HepG2 (cell line): ENCODE data around the gene PDZD7. TPM values are rescaled to one million over a fixed set of nuclear protein-coding genes. Genes with fewer than 3 reads are reported as not detected.

Experiments used
- BCL3 ChIP-seq: sonication (generic); formaldehyde crosslinking; IDR thresholded peaks from 2 replicates; pipeline ENCODE4 v1.5.1; 2020; ENCODE audit warnings: mild to moderate bottlenecking, missing genetic modification reagents, moderate library complexity
- BCL6 ChIP-seq: IDR thresholded peaks from 2 replicates; pipeline ENCODE4 v1.6.1; 2016; ENCODE audit warnings: missing genetic modification reagents, missing compliant biosample characterization
- CERS6 ChIP-seq: sonication (generic); formaldehyde crosslinking; IDR thresholded peaks from 2 replicates; pipeline ENCODE4 v1.5.0; 2020; ENCODE audit warnings: missing genetic modification reagents
- EED ChIP-seq: sonication (generic); formaldehyde crosslinking; IDR thresholded peaks from 2 replicates; pipeline ENCODE4 v1.5.0; 2020; ENCODE audit warnings: mild to moderate bottlenecking, missing genetic modification reagents
- ISL2 ChIP-seq: sonication (generic); formaldehyde crosslinking; IDR thresholded peaks from 2 replicates; pipeline ENCODE4 v1.5.0; 2020; ENCODE audit warnings: missing genetic modification reagents
- MAFF ChIP-seq: IDR thresholded peaks from 2 replicates; pipeline ENCODE4 v1.6.1; 2011; ENCODE audit warnings: low read depth, low read length, improper control_type of control experiment
- NBN ChIP-seq: fragments of 450-650 bp; conservative IDR thresholded peaks from 2 replicates; pipeline ENCODE4 v1.6.1; 2017
- NFYC ChIP-seq: IDR thresholded peaks from 2 replicates; pipeline ENCODE4 v1.6.1; 2016; ENCODE audit warnings: missing genetic modification reagents, missing compliant biosample characterization
- RBM39 ChIP-seq: fragments of 200-400 bp; formaldehyde crosslinking; IDR thresholded peaks from one replicate; pipeline ENCODE4 v1.6.1; 2018; ENCODE audit warnings: antibody characterized with exemption, mild to moderate bottlenecking, low read depth, low read length; ENCODE audit not compliant: poor library complexity, severe bottlenecking
- SETDB1 ChIP-seq: sonication (generic); formaldehyde crosslinking; IDR thresholded peaks from 2 replicates; pipeline ENCODE4 v1.5.1; 2020; ENCODE audit warnings: missing genetic modification reagents, mild to moderate bottlenecking, borderline replicate concordance
- SIN3B ChIP-seq: fragments of 150-350 bp; IDR thresholded peaks from 2 replicates; pipeline ENCODE4 v1.6.1; 2014; ENCODE audit warnings: low read length
- SIX1 ChIP-seq: sonication (generic); formaldehyde crosslinking; IDR thresholded peaks from 2 replicates; pipeline ENCODE4 v1.4.0; 2020; ENCODE audit warnings: missing genetic modification reagents, borderline replicate concordance
- SMARCE1 ChIP-seq: fragments of 450-650 bp; IDR thresholded peaks from 2 replicates; pipeline ENCODE4 v1.6.1; 2017; ENCODE audit warnings: borderline replicate concordance
- SMYD3 ChIP-seq: sonication (generic); formaldehyde crosslinking; IDR thresholded peaks from 2 replicates; pipeline ENCODE4 v1.8.1; 2023; ENCODE audit warnings: mild to moderate bottlenecking, missing genetic modification reagents
- ZBTB44 ChIP-seq: sonication (generic); formaldehyde crosslinking; IDR thresholded peaks from 2 replicates; pipeline ENCODE4 v1.4.0; 2020; ENCODE audit warnings: missing genetic modification reagents
- ZBTB7B ChIP-seq: sonication (generic); formaldehyde crosslinking; IDR thresholded peaks from 2 replicates; pipeline ENCODE4 v1.4.0; 2020; ENCODE audit warnings: missing genetic modification reagents
- ZC3H13 ChIP-seq: sonication (generic); formaldehyde crosslinking; IDR thresholded peaks from 2 replicates; pipeline ENCODE4 v1.8.1; 2023; ENCODE audit warnings: mild to moderate bottlenecking, missing genetic modification reagents, moderate library complexity
- ZC3H4 ChIP-seq: sonication (generic); formaldehyde crosslinking; IDR thresholded peaks from 2 replicates; pipeline ENCODE4 v1.4.0; 2020; ENCODE audit warnings: missing genetic modification reagents, borderline replicate concordance
- ZFP1 ChIP-seq: IDR thresholded peaks from 2 replicates; pipeline ENCODE4 v1.6.1; 2016
- ZFP91 ChIP-seq: sonication (generic); formaldehyde crosslinking; IDR thresholded peaks from 2 replicates; pipeline ENCODE4 v1.9.0; 2022; ENCODE audit warnings: missing genetic modification reagents, mild to moderate bottlenecking, borderline replicate concordance
- ZNF350 ChIP-seq: sonication (generic); formaldehyde crosslinking; IDR thresholded peaks from 2 replicates; pipeline ENCODE4 v1.4.0; 2020; ENCODE audit warnings: mild to moderate bottlenecking, low read depth, missing genetic modification reagents, borderline replicate concordance
- ZNF496 ChIP-seq: sonication (generic); formaldehyde crosslinking; IDR thresholded peaks from 2 replicates; pipeline ENCODE4 v1.8.1; 2023; ENCODE audit warnings: mild to moderate bottlenecking, moderate library complexity, missing genetic modification reagents; ENCODE audit not compliant: insufficient replicate concordance
- ZNF619 ChIP-seq: sonication (generic); formaldehyde crosslinking; IDR thresholded peaks from 2 replicates; pipeline ENCODE4 v1.4.0; 2020; ENCODE audit warnings: mild to moderate bottlenecking, missing genetic modification reagents
- ZNF766 ChIP-seq: sonication (generic); formaldehyde crosslinking; IDR thresholded peaks from 2 replicates; pipeline ENCODE4 v1.5.0; 2020; ENCODE audit warnings: missing genetic modification reagents, borderline replicate concordance
- polyA plus RNA-seq, 8 experiments: library from polyadenylated mRNA; depleted of rRNA in 3 of 8; stranded (reverse) in 7 of 8; unstranded in 1 of 8; fragments of >200 nt; fragmentation: Illumina TruSeq in 4 of 8; extraction: Trizol in 4 of 8; gene quantifications; 2 replicates each; pipeline versions ENCODE4 v1.2.1 to v1.2.3, GENCODE V29; 2011 to 2016; ENCODE audit warnings: low read depth in 4 of 8, missing spikeins in 1 of 8, mixed read lengths in 1 of 8; ENCODE audit not compliant: insufficient read depth in 1 of 8
- total RNA-seq, 5 experiments: library from RNA; depleted of rRNA; stranded (reverse); fragments of >200 nt; fragmentation: Illumina TruSeq; extraction: Trizol; gene quantifications; 2 replicates each; pipeline ENCODE4 v1.2.3, GENCODE V29; 2016; ENCODE audit warnings: low read depth in 1 of 5

Gene PDZD7
- total and polyA plus RNA-seq, 2 of the 13 experiments (the other 11 are each of a cell fraction or from before 2014, with no cell fraction given) = 0.58 to 0.73 TPM

GRCh38 chr10:101066146-101066895, 35.4 kb upstream of the PDZD7 start (continued):
- peak; percentile 30; the same call in 1 of the 2 replicates for TF ChIP-seq ZBTB44 (CRISPR knock-in tag)
- TF ChIP-seq NBN = no peak
- TF ChIP-seq SMYD3 (CRISPR knock-in tag) = 0 out of 2 replicates have a peak, but pooled peaks have one; percentile 14
- TF ChIP-seq SETDB1 (CRISPR knock-in tag) = no peak
- TF ChIP-seq ZNF766 = peak; percentile 82; the same call in 1 of the 2 replicates
- TF ChIP-seq ZFP91 (CRISPR knock-in tag) = peak; percentile 75; the same call in 1 of the 2 replicates
- peak; percentile 44; the same call in 1 of the 2 replicates for TF ChIP-seq BCL6 (CRISPR knock-in tag)
- TF ChIP-seq EED (CRISPR knock-in tag) = no peak
- TF ChIP-seq BCL3 = 0 out of 2 replicates have a peak, but pooled peaks have one; percentile 27
- TF ChIP-seq ZC3H4 (CRISPR knock-in tag) = no peak
- TF ChIP-seq ZC3H13 (CRISPR knock-in tag) = peak; percentile 82
- peak; percentile 83; the same call in 1 of the 2 replicates for TF ChIP-seq ZNF350 (CRISPR knock-in tag)
- TF ChIP-seq SMARCE1 = no peak
- TF ChIP-seq SIX1 = no peak
- TF ChIP-seq CERS6 (CRISPR knock-in tag) = no peak
- TF ChIP-seq ZFP1 (CRISPR knock-in tag) = peak; percentile 88
- TF ChIP-seq ISL2 (CRISPR knock-in tag) = peak; percentile 19; the same call in 1 of the 2 replicates
- TF ChIP-seq ZNF619 (CRISPR knock-in tag) = peak; percentile 64; the same call in 1 of the 2 replicates
- TF ChIP-seq MAFF = no peak
- TF ChIP-seq ZBTB7B = peak; percentile 61; the same call in 1 of the 2 replicates
- no peak for TF ChIP-seq RBM39
- no peak; the same call in 1 of the 2 replicates for TF ChIP-seq NFYC (CRISPR knock-in tag)
- TF ChIP-seq ZNF496 (CRISPR knock-in tag) = no peak
- no peak for TF ChIP-seq SIN3B
